Neuron (in vitro differentiated cells): ENCODE data around the gene ZKSCAN1.

Experiments
- H2AFZ ChIP-seq: one replicate; pipeline ENCODE4 v1.6.1; 2013; ENCODE audit warnings: low read depth, mild to moderate bottlenecking, inconsistent platforms, low read length, moderate library complexity
- H3K27me3 ChIP-seq: one replicate; pipeline ENCODE4 v1.6.1; 2013; ENCODE audit warnings: low read length; ENCODE audit not compliant: insufficient read depth
- H3K36me3 ChIP-seq: one replicate; pipeline ENCODE4 v1.6.1; 2013; ENCODE audit warnings: low read length; ENCODE audit not compliant: insufficient read depth
- H3K4me1 ChIP-seq: one replicate; pipeline ENCODE4 v1.6.1; 2013; ENCODE audit warnings: low read length; ENCODE audit not compliant: insufficient read depth
- H3K4me3 ChIP-seq: 2 replicates; pipeline ENCODE4 v1.5.1; 2013; ENCODE audit warnings: mild to moderate bottlenecking, low read length, moderate library complexity
- H3K9me3 ChIP-seq: one replicate; pipeline ENCODE4 v1.6.1; 2013; ENCODE audit warnings: low read length

Gene ZKSCAN1

DNA sequence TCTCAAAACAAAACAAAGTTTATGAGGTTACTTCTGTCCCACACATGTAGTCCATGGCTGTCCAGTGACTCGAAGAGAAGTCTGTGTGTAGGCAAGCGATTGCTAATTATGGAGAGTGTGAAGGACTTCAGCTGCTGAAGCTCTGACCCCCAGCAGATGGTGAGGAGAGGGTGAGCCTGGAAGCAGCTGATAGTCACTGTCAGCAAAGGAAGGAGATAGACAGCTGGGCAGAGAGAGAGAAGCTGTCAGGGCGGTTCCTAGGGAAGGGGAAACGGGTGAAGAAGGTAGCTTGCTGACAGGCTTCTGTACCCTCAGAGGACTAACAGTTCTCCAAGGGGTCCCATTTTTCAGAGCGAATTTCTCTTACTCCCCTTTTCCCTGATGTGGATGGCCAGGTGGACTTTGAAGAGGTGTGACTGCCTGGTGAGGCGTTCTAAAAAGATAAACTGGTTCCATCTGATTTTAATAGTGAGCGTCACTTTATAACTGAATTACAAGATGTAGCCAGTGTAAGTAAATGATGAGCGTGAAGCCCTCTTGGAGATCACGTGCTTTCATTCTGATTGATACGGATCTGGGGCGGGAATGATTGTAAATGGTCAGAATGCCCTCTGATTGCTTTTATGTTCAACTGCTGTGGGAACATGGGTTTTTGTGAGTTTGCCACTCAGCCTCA is 46.3 kb downstream of the ZKSCAN1 start:
- Histone ChIP-seq H2AFZ (no peak overlapping the region), H3K9me3 (no peaks in the 10 kb centered on the region), H3K4me1 (no peaks in the 10 kb centered on the region), H3K4me3 (no peak overlapping the region), H3K27me3 (no peaks in the 10 kb centered on the region), H3K36me3 (peaks cover 68% of the 10 kb centered on the region)

DNA sequence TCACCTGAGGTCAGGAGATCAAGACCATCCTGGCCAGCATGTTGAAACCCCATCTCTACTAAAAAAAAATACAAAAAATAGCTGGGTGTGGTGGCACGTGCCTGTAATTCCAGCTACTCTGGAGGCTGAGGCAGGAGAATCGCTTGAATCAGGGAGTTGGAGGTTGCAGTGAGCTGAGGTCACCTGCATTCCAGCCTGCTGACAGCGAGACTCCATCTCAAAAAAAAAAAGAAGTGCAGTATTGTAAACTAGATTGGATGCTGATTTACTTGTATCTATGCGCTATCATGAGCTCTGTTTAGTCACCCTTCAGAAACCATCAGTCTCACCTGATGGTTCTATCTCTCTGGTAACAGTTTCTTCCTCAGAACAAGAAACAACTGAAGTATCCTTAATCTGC is 48.0 kb downstream of the ZKSCAN1 start:
- H3K27me3 ChIP-seq: no peaks in the 10 kb centered on the region
- peaks cover 55% of the 10 kb centered on the region for H3K36me3 ChIP-seq
- no peak overlapping the region for H2AFZ ChIP-seq
- H3K4me1 ChIP-seq: no peaks in the 10 kb centered on the region
- H3K4me3 ChIP-seq: no peak overlapping the region
- no peaks in the 10 kb centered on the region for H3K9me3 ChIP-seq

DNA sequence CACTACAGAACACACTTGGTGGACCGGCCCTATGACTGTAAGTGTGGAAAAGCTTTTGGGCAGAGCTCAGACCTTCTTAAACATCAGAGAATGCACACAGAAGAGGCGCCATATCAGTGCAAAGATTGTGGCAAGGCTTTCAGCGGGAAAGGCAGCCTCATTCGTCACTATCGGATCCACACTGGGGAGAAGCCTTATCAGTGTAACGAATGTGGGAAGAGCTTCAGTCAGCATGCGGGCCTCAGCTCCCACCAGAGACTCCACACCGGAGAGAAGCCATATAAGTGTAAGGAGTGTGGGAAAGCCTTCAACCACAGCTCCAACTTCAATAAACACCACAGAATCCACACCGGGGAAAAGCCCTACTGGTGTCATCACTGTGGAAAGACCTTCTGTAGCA is 48.8 kb downstream of the ZKSCAN1 start:
- Histone ChIP-seq H3K9me3 (no peaks in the 10 kb centered on the region), H3K4me3 (no peak overlapping the region), H2AFZ (no peak overlapping the region), H3K4me1 (no peaks in the 10 kb centered on the region), H3K36me3 (peaks cover 51% of the 10 kb centered on the region), H3K27me3 (no peaks in the 10 kb centered on the region)

DNA sequence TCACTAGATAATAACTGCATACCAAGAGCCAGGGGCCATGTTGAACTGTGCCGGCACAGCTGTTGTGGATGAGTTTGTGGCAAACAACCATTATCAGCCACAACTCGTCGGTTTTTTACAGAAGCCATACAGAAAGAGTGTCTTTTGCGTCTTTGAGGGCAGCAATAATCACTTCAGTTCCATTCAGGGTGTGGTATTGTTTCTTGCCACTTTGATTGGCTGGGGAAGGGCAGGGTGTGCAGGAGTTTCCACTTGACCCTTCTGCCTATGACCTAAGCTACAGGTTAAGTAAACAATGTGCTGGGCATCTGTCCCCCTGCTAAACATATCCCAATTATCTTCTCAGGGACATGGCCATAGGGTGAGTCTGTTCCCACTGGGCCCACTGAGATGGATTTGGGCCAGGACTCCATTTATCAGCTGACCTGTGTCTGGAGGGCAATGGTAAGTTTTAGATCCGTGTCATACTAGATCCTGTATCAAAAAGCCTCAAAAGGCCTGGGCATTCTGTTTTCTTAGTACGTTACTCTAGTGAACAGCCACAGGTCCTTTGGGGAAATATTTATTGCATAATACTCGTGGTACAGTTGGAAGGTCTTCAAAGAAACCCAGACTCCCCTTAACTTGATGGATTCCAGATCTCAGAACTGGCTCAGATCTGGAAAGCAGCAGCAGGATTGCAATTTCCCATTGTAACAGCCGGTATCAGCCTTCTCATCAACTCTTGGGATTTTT is 50.2 kb downstream of the ZKSCAN1 start:
- no peaks in the 10 kb centered on the region for H3K4me1 ChIP-seq
- H3K9me3 ChIP-seq: peaks cover 9% of the 10 kb centered on the region
- H3K27me3 ChIP-seq: no peaks in the 10 kb centered on the region
- no peak overlapping the region for H2AFZ ChIP-seq
- H3K36me3 ChIP-seq: peaks cover 62% of the 10 kb centered on the region
- H3K4me3 ChIP-seq: no peak overlapping the region

- H2AFZ ChIP-seq: no peak overlapping the region
- peaks cover 22% of the 10 kb centered on the region for H3K9me3 ChIP-seq
- H3K4me3 ChIP-seq: no peak overlapping the region
- peaks cover 63% of the 10 kb centered on the region for H3K36me3 ChIP-seq
- H3K4me1 ChIP-seq: no peaks in the 10 kb centered on the region
- H3K27me3 ChIP-seq: no peaks in the 10 kb centered on the region
Measured at GRCh38 chr7:100066953-100067352, 51.6 kb downstream of the ZKSCAN1 start.

DNA sequence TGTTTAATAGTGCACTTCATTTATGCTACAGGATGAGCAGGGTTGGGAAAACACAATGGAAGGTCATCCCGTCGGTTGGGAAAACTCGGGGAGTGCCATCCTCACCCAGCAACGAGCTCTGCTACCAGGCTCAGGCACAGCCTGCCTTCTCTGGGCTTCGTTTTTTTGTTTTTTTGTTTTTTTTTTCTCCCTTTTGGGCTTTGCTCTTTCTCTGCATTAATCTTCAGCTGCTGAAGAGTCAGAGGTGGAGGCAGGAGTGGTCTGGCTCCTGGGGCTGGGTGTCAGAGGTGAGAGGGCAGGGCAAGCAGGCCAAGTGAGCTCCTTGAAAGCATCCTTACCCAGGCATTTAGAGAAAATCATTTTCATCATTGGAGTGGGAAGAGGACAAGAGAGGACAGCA is 54.6 kb downstream of the ZKSCAN1 start:
- H2AFZ ChIP-seq: no peak overlapping the region
- no peak overlapping the region for H3K4me3 ChIP-seq
- no peaks in the 10 kb centered on the region for H3K4me1 ChIP-seq
- peaks cover 73% of the 10 kb centered on the region for H3K36me3 ChIP-seq
- H3K9me3 ChIP-seq: peaks cover 48% of the 10 kb centered on the region
- no peaks in the 10 kb centered on the region for H3K27me3 ChIP-seq

- no peaks in the 10 kb centered on the region for H3K27me3 ChIP-seq
- H3K36me3 ChIP-seq: peaks cover 77% of the 10 kb centered on the region
- H3K9me3 ChIP-seq: peaks cover 55% of the 10 kb centered on the region
- H3K4me1 ChIP-seq: no peaks in the 10 kb centered on the region
- no peak overlapping the region for H3K4me3 ChIP-seq
- H2AFZ ChIP-seq: no peak overlapping the region
Measured at GRCh38 chr7:100071018-100071723, 55.8 kb downstream of the ZKSCAN1 start.

DNA sequence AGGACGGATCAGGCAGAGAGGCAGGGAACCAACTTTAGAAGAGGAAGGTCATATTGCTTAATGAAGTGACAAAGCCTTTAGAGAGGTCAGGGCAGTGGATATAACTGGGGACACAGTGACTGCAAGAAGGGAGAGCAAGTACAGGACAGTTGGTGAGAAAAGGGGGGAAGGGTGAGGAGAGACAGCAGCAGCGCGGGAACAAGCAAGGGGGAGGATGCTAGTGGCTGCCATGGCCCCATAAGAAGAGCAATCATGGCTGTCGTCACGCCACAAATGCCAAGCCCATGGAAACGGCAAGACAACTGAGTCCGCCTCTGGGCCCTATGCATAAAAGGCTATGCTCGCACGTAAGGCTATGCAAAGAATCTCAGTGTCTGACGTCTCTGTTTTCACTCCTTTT is 57.1 kb downstream of the ZKSCAN1 start:
- no peak overlapping the region for H3K4me3 ChIP-seq
- H3K36me3 ChIP-seq: peaks cover 88% of the 10 kb centered on the region
- peaks cover 60% of the 10 kb centered on the region for H3K9me3 ChIP-seq
- H2AFZ ChIP-seq: no peak overlapping the region
- H3K4me1 ChIP-seq: no peaks in the 10 kb centered on the region
- no peaks in the 10 kb centered on the region for H3K27me3 ChIP-seq

DNA sequence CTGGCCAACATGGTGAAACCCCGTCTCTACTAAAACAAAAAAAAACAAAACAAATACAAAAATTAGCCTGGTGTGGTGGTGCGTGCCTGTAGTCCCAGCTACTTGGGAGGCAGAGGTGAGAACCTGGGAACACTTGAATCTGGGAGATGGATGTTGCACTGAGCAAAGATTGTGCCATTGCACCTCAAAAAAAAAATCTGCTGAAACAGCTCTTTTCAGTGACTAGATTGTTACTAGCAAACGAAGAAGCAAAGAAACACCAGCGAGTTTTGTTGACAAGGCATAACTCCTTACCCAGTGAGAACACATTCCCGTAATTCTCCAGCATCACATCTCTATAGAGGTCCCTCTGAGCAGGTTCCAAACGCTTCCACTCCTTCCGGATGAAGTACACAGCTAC is 59.4 kb downstream of the ZKSCAN1 start:
- H3K4me3 ChIP-seq: no peak overlapping the region
- no peaks in the 10 kb centered on the region for H3K27me3 ChIP-seq
- no peak overlapping the region for H2AFZ ChIP-seq
- peaks cover 10% of the 10 kb centered on the region for H3K4me1 ChIP-seq
- peaks cover 96% of the 10 kb centered on the region for H3K36me3 ChIP-seq
- H3K9me3 ChIP-seq: peaks cover 60% of the 10 kb centered on the region

GRCh38 chr7:100075418-100075817 is 60.0 kb downstream of the ZKSCAN1 start:
- H3K4me1 ChIP-seq: peaks cover 16% of the 10 kb centered on the region
- no peak overlapping the region for H2AFZ ChIP-seq
- peaks cover 94% of the 10 kb centered on the region for H3K36me3 ChIP-seq
- no peak overlapping the region for H3K4me3 ChIP-seq
- H3K27me3 ChIP-seq: no peaks in the 10 kb centered on the region
- peaks cover 54% of the 10 kb centered on the region for H3K9me3 ChIP-seq

- Histone ChIP-seq H2AFZ (no peak overlapping the region), H3K36me3 (peaks cover 77% of the 10 kb centered on the region), H3K27me3 (no peaks in the 10 kb centered on the region), H3K9me3 (peaks cover 37% of the 10 kb centered on the region), H3K4me1 (peaks cover 19% of the 10 kb centered on the region), H3K4me3 (no peak overlapping the region)
Measured at GRCh38 chr7:100077205-100077604, 61.8 kb downstream of the ZKSCAN1 start.

DNA sequence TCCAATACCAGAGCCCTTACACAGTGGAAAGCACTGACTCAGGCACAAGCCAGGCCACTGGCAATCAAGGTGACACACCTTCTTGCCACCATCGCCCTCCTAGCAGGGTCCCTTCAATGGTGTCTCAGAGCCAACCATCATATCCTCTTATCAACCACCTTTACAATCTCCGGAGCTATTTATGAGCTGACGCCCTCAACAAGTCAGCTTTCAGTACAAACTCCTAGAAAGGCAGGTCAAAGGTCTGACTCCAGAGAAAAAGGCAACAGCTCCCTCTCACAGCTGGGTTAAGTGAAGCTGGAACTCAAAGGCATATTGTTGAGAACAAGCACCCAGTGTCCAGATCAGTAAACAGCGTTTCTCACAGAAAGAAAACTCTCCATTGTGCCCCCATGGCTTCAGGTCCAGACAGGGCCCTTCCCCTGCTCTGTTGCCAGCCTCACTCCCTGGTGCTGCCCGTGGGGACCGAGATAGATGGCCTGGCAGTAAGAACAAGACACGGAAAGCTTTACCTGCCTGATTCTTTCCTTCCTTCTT is 63.7 kb downstream of the ZKSCAN1 start:
- peaks cover 24% of the 10 kb centered on the region for H3K4me1 ChIP-seq
- H3K36me3 ChIP-seq: peaks cover 58% of the 10 kb centered on the region
- peaks cover 20% of the 10 kb centered on the region for H3K9me3 ChIP-seq
- H3K4me3 ChIP-seq: no peak overlapping the region
- H3K27me3 ChIP-seq: no peaks in the 10 kb centered on the region
- H2AFZ ChIP-seq: no peak overlapping the region

DNA sequence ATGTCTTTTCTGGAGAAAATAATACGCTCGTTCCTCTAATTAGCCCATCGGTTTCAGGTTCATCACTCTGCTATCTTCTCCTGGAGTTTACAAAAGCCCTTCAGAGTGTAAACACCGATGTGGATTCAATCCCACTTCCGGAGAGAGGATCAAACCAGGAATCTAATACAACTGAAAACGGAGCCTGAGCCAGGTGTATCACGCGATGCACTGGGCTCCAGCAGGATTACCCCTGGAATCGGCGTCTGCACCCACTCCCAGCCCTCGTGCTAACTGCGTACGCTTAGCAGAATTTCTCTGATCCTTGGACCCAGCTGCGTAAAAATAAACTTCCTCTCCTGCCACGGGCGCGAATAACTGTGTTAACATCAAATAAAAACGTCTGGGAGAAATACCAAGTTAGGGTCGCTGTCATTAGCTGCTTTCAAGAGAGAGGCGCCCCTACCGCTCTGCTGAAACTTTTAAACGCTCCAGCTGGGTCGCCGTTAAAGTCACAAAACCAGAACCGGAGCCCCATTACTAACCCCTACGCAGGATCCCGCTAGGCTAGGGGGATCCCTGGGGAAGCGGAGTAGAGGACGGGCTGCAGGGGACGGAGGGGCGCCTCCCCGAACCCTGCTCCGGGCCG is 65.6 kb downstream of the ZKSCAN1 start:
- H3K9me3 ChIP-seq: peaks cover 6% of the 10 kb centered on the region
- H3K4me3 ChIP-seq: peak overlapping the region; percentile 99
- H2AFZ ChIP-seq: no peak overlapping the region
- H3K4me1 ChIP-seq: peaks cover 24% of the 10 kb centered on the region
- H3K36me3 ChIP-seq: peaks cover 38% of the 10 kb centered on the region
- H3K27me3 ChIP-seq: no peaks in the 10 kb centered on the region
